PFSK-1 (cell line): ENCODE data around the gene ANO9.

Experiments used
- FOXP2 ChIP-seq: optimal IDR thresholded peaks from 2 replicates; pipeline ENCODE3; 2011; ENCODE audit warnings: borderline replicate concordance, control low read depth, inconsistent platforms; ENCODE audit not compliant: insufficient read depth; ENCODE audit errors: extremely low read length, extremely low read depth
- POLR2AphosphoS5 ChIP-seq: IDR thresholded peaks from 2 replicates; pipeline ENCODE4 v1.6.1; 2012; ENCODE audit warnings: low read depth, mild to moderate bottlenecking, control low read depth, low read length, moderate library complexity
- REST ChIP-seq, 2 experiments: IDR thresholded peaks; 2 replicates each; pipeline versions ENCODE4 v1.6.1 to v1.8.0; 2011 to 2012; ENCODE audit warnings: low read depth in 2 of 2, low read length in 2 of 2, control low read depth in 1 of 2, inconsistent platforms in 1 of 2, mild to moderate bottlenecking in 1 of 2, moderate library complexity in 1 of 2; ENCODE audit not compliant: insufficient read depth in 1 of 2
- SIN3A ChIP-seq: IDR thresholded peaks from 2 replicates; pipeline ENCODE4 v1.6.1; 2012; ENCODE audit warnings: mild to moderate bottlenecking, low read length, moderate library complexity, borderline replicate concordance; ENCODE audit not compliant: insufficient read depth
- TAF1 ChIP-seq: IDR thresholded peaks from 2 replicates; pipeline ENCODE4 v1.6.1; 2012; ENCODE audit warnings: low read length, control low read depth, borderline replicate concordance; ENCODE audit not compliant: insufficient read depth

Gene ANO9

GRCh38 chr11:416051-416756, 25.6 kb downstream of the ANO9 start:
- TF ChIP-seq SIN3A (no peak), POLR2AphosphoS5 (no peak), TAF1 (no peak), FOXP2 (no peak)

- TF ChIP-seq FOXP2 (no peak), TAF1 (no peak), REST (IDR thresholded peaks at IDR 0.05; ENCODE audit: insufficient read depth in 1 of 2, low read depth in 2 of 2, low read length in 2 of 2) (no peak), POLR2AphosphoS5 (no peak), SIN3A (no peak)
Observed at GRCh38 chr11:415640-416041, 26.2 kb downstream of the ANO9 start.

GRCh38 chr11:414318-414857, 27.4 kb downstream of the ANO9 start:
- TF ChIP-seq TAF1 (no peak), REST (IDR thresholded peaks at IDR 0.05; ENCODE audit: insufficient read depth in 1 of 2, low read depth in 2 of 2, low read length in 2 of 2) (no peak), POLR2AphosphoS5 (no peak), FOXP2 (no peak), SIN3A (no peak)

- TF ChIP-seq POLR2AphosphoS5: no peak
- TF ChIP-seq FOXP2: no peak
- TF ChIP-seq REST (IDR thresholded peaks at IDR 0.05; ENCODE audit: insufficient read depth in 1 of 2, low read depth in 2 of 2, low read length in 2 of 2): no peak
- no peak for TF ChIP-seq TAF1
- TF ChIP-seq SIN3A: no peak
Observed at GRCh38 chr11:413120-414081, 28.4 kb downstream of the ANO9 start.

- TF ChIP-seq SIN3A: no peak
- no peak for TF ChIP-seq POLR2AphosphoS5
- TF ChIP-seq TAF1: no peak
- TF ChIP-seq REST (IDR thresholded peaks at IDR 0.05; ENCODE audit: insufficient read depth in 1 of 2, low read depth in 2 of 2, low read length in 2 of 2): no peak
- no peak for TF ChIP-seq FOXP2
Observed at GRCh38 chr11:412641-413119, 29.1 kb downstream of the ANO9 start.
